ENCODE results near the gene SORBS1. TPM values are rescaled to one million over a fixed set of nuclear protein-coding genes. Genes with fewer than 3 reads are reported as not detected.

The SORBS1 gene
- total RNA-seq, 4 donors from 2014 or later = 35.1 to 53.1 (median 43.3) TPM

DNA sequence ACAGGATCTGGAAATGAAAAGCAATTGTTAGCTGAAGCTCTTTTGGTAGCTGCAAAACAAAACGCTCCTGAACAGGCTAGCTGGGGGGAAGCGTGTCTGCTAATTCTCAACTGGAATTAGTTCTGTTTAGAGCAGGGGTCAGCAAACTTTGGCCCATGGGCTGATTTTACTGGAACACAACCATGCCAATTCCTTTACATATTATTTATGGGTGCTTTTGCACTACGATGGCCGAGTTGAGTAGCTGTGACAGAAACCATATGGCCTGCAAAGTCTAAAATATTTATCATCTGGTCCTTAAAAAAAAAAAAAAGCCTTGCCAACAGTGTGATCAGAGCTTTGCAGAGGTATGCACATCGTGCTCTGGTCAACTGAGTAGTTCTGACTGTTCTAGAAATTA lies 162.0 kb downstream of the SORBS1 start:
- no peak for DNase-seq (ENCODE audit: low spot score in 2 of 2)
- intact Hi-C loops (cut with DNase I; ENCODE audit: low total_unique reads) = no loop called here
- H3K4me3 ChIP-seq (ENCODE audit: low read depth, poor library complexity, severe bottlenecking) = no peak overlapping the region
- no peak for TF ChIP-seq POLR2A (IDR thresholded peaks at IDR 0.05)
- TF ChIP-seq, protein P1, sequence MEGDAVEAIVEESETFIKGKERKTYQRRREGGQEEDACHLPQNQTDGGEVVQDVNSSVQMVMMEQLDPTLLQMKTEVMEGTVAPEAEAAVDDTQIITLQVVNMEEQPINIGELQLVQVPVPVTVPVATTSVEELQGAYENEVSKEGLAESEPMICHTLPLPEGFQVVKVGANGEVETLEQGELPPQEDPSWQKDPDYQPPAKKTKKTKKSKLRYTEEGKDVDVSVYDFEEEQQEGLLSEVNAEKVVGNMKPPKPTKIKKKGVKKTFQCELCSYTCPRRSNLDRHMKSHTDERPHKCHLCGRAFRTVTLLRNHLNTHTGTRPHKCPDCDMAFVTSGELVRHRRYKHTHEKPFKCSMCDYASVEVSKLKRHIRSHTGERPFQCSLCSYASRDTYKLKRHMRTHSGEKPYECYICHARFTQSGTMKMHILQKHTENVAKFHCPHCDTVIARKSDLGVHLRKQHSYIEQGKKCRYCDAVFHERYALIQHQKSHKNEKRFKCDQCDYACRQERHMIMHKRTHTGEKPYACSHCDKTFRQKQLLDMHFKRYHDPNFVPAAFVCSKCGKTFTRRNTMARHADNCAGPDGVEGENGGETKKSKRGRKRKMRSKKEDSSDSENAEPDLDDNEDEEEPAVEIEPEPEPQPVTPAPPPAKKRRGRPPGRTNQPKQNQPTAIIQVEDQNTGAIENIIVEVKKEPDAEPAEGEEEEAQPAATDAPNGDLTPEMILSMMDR (IDR thresholded peaks at IDR 0.05) = no peak
- WGBS, 2 donors = 72 to 79% methylated on average over 5 of the region's 5 CpGs

DNA sequence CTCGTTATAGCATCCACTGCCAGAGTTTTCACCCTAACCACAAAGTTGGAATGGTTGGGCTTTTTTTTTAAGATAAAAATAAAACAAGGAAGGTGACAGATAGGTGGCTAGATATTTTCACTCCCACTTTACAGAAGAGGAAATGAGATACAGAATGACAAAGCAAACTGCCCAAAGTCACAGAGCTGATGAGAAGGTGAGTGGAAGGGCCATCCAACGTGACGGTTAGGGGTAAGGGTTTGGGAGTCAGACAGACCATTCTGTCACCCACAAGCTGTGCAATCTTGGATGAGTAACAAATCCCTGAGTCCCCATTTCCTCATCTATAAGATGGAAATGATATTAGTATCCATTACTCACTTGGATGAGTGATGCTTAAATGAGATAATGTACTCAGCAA lies 163.4 kb downstream of the SORBS1 start:
- 79% methylated on average over 3 of the region's 3 CpGs for WGBS, 2 donors
- TF ChIP-seq, protein P1 (IDR thresholded peaks at IDR 0.05) = no peak
- no peak for TF ChIP-seq POLR2A (IDR thresholded peaks at IDR 0.05)
- H3K4me3 ChIP-seq (ENCODE audit: low read depth, poor library complexity, severe bottlenecking) = no peak overlapping the region
- no peak for DNase-seq (ENCODE audit: low spot score in 2 of 2)
- intact Hi-C loops (cut with DNase I; ENCODE audit: low total_unique reads) = no loop called here

DNA sequence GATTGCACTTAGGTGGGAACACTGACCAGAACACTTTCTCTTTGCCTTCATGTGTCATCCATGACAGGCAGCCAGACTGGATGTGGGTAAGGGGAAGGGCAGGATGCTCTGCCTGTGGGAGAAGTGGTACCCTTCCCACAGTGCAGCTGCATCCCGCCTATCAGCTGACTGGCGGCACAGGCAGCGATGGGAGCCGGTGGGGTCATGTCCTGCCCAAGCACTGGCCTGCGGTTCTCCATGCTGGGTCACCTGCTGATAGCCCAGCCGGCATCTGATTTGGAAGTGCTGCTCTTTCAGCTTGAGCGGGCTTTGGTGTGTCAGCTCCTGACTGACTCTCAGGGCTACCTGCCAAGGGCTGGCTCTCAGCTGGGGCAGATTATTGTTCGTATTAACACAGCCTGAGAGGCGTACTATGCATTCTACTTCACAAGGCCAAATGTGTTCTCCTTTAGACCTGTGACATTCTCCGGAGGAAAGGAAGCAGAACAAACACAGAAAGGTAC lies 165.2 kb downstream of the SORBS1 start:
- no peak for TF ChIP-seq POLR2A (IDR thresholded peaks at IDR 0.05)
- TF ChIP-seq, protein P1 (IDR thresholded peaks at IDR 0.05) = no peak
- WGBS, 2 donors = 83 to 90% methylated on average over 10 of the region's 10 CpGs
- DNase-seq (ENCODE audit: low spot score in 2 of 2) = no peak
- H3K4me3 ChIP-seq (ENCODE audit: low read depth, poor library complexity, severe bottlenecking) = no peak overlapping the region
- intact Hi-C loops (cut with DNase I; ENCODE audit: low total_unique reads) = no loop called here

DNA sequence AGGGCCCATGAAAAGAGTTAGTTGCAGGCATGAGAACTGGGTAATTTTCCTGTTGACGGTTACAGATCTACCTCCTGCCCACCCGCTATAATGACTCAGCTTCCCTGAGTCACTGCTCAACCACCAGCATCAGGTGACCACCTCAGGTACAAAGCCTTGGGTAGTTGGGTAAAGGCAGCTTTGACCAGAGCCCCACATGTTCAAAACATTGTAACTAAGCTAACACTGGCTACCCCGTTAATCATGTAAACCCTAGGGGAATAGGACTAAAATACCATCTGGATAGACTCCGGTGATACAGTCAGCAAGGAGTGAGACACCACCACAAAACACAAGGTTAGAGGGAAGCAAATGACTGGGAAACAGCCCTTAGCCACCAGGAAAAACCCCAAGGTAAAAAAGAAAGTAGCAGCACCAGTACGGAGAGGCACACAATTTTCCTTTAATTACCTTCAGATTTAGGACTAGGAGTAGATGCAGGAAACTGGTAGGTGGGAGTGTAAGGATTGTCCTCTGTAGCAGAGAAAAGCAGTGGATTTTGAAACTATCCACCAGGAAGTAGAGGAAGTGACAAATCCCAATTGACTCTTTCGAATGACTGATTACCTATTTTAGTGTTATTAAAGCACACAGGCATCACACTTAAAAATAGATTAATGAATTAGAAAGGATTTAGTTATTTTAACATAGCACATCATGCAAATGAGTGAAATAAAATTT lies 166.8 kb downstream of the SORBS1 start:
- WGBS, 2 donors = 68 to 74% methylated on average over 6 of the region's 6 CpGs
- no peak for DNase-seq (ENCODE audit: low spot score in 2 of 2)
- TF ChIP-seq POLR2A (IDR thresholded peaks at IDR 0.05) = no peak
- TF ChIP-seq, protein P1 (IDR thresholded peaks at IDR 0.05) = no peak
- intact Hi-C loops (cut with DNase I; ENCODE audit: low total_unique reads) = no loop called here
- no peak overlapping the region for H3K4me3 ChIP-seq (ENCODE audit: low read depth, poor library complexity, severe bottlenecking)

DNA sequence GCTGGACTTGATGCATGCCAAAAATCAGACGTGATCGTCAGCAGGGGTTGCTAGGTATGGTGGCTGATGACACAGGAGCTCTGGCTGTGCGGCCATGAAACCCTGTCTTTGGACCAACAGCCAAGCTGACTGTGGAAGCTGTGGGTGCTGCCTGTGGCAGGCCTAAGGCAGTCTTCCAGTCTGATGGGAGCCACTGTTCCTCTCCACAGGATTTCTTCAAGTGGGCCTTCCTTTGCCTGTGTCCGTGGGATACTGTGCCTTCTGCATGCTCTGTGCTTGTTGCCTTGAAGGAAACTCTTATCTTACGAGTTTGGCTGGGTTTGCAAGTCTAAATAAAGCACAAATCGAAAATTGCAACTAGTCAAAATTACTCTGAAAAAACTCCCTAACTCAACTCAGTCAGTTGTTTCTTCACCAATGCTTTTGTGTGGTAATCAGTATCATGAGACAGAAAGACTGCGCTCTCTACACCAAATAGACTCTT lies 168.4 kb downstream of the SORBS1 start:
- no peak overlapping the region for H3K4me3 ChIP-seq (ENCODE audit: low read depth, poor library complexity, severe bottlenecking)
- intact Hi-C loops (cut with DNase I; ENCODE audit: low total_unique reads) = no loop called here
- WGBS, 2 donors = 79 to 82% methylated on average over 7 of the region's 7 CpGs
- DNase-seq (ENCODE audit: low spot score in 2 of 2) = no peak
- TF ChIP-seq, protein P1 (IDR thresholded peaks at IDR 0.05) = no peak
- TF ChIP-seq POLR2A (IDR thresholded peaks at IDR 0.05) = no peak
